PFSK-1 (cell line): ENCODE data around the gene BTN1A1.

Source experiments
- POLR2AphosphoS5 ChIP-seq: IDR thresholded peaks from 2 replicates; pipeline ENCODE4 v1.6.1; 2012; ENCODE audit warnings: low read depth, mild to moderate bottlenecking, control low read depth, low read length, moderate library complexity
- SIN3A ChIP-seq: IDR thresholded peaks from 2 replicates; pipeline ENCODE4 v1.6.1; 2012; ENCODE audit warnings: mild to moderate bottlenecking, low read length, moderate library complexity, borderline replicate concordance; ENCODE audit not compliant: insufficient read depth
- TAF1 ChIP-seq: IDR thresholded peaks from 2 replicates; pipeline ENCODE4 v1.6.1; 2012; ENCODE audit warnings: low read length, control low read depth, borderline replicate concordance; ENCODE audit not compliant: insufficient read depth
- TF ChIP-seq, protein P1 (sequence below), 2 experiments: IDR thresholded peaks; 2 replicates each; pipeline versions ENCODE4 v1.6.1 to v1.8.0; 2011 to 2012; ENCODE audit warnings: low read depth in 2 of 2, low read length in 2 of 2, control low read depth in 1 of 2, inconsistent platforms in 1 of 2, mild to moderate bottlenecking in 1 of 2, moderate library complexity in 1 of 2; ENCODE audit not compliant: insufficient read depth in 1 of 2

DNA sequence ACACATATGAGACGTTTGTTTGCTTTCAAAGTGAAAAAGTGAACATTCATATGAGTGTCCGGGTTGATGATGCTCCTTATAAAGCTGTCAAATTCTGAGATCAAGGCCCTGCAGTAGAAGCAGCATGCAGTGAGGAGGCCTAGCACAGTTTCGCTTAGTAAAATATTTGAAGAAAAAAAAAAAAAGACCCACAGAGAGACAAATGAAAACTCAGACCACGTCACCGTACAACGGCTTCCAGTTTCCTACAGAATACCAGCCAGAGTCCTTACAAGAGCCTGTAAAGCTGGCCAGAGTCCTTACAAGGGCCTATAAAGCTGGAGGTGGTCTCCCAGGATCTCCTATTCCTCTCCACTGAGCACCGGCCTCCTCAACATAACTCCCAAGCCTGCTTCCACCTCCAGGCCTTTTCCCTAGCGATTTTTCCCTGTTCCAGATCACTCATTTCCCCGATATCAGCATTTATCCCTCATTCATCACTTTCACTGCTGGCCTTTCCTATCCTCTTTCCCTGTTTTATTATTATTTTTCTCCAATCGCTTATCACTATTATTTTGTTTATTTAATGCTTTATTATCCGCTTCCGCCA lies 36.6 kb downstream of the BTN1A1 start:
- TF ChIP-seq, protein P1, sequence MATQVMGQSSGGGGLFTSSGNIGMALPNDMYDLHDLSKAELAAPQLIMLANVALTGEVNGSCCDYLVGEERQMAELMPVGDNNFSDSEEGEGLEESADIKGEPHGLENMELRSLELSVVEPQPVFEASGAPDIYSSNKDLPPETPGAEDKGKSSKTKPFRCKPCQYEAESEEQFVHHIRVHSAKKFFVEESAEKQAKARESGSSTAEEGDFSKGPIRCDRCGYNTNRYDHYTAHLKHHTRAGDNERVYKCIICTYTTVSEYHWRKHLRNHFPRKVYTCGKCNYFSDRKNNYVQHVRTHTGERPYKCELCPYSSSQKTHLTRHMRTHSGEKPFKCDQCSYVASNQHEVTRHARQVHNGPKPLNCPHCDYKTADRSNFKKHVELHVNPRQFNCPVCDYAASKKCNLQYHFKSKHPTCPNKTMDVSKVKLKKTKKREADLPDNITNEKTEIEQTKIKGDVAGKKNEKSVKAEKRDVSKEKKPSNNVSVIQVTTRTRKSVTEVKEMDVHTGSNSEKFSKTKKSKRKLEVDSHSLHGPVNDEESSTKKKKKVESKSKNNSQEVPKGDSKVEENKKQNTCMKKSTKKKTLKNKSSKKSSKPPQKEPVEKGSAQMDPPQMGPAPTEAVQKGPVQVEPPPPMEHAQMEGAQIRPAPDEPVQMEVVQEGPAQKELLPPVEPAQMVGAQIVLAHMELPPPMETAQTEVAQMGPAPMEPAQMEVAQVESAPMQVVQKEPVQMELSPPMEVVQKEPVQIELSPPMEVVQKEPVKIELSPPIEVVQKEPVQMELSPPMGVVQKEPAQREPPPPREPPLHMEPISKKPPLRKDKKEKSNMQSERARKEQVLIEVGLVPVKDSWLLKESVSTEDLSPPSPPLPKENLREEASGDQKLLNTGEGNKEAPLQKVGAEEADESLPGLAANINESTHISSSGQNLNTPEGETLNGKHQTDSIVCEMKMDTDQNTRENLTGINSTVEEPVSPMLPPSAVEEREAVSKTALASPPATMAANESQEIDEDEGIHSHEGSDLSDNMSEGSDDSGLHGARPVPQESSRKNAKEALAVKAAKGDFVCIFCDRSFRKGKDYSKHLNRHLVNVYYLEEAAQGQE (IDR thresholded peaks at IDR 0.05; ENCODE audit: insufficient read depth in 1 of 2, low read depth in 2 of 2, low read length in 2 of 2) = no peak
- TF ChIP-seq POLR2AphosphoS5 (no peak), TAF1 (no peak), SIN3A (no peak)
